ENCODE measurements around the gene SF1. TPM values are rescaled to one million over a fixed set of nuclear protein-coding genes. Genes with fewer than 3 reads are reported as not detected.
A peak's percentile ranks its signal among the peaks of the same experiment; 100 is the strongest.

SF1 gene
- total RNA-seq, 3 donors from 2014 or later (not counting 1 experiment from before 2014, with no cell fraction given), result 841 to 864 (median 845) TPM

- H3K27me3 ChIP-seq (ENCODE audit: control insufficient read depth, insufficient read depth, low read length), result no peaks in the 10 kb centered on the region
- H3K4me3 ChIP-seq (ENCODE audit: low read length), result no peak overlapping the region
- no peaks in the 10 kb centered on the region for H3K9me3 ChIP-seq (ENCODE audit: control insufficient read depth, insufficient read depth, low read length)
- intact Hi-C loops (cut with micrococcal nuclease), result no loop called here
- H3K36me3 ChIP-seq (ENCODE audit: control insufficient read depth, insufficient read depth, low read length), result peaks cover 10% of the 10 kb centered on the region
- peaks cover 61% of the 10 kb centered on the region for H3K4me1 ChIP-seq (ENCODE audit: control insufficient read depth, insufficient read depth, low read length)
- Mint-ChIP-seq H3K4me3 (no peak overlapping the region), H3K27me3 (ENCODE audit: low read depth in 2 of 2) (no peaks in the 10 kb centered on the region), H3K36me3 (no peaks in the 10 kb centered on the region), H3K4me1 (peaks cover 40 to 53% of the 10 kb centered on the region in 2 donors), H3K9me3 (no peaks in the 10 kb centered on the region), H3K27ac (peak overlapping the region; percentile 18 to 95)
- ATAC-seq, result no peak
- no peak overlapping the region for H3K27ac ChIP-seq (ENCODE audit: low read length)
- no peak for TF ChIP-seq CTCF (IDR thresholded peaks at IDR 0.05)
- DNase-seq, result no peak
- 98% methylated on average over 13 of the region's 15 CpGs for WGBS (ENCODE audit: insufficient coverage)
Observed at GRCh38 chr11:64758330-64759079, 19.8 kb downstream of the SF1 start.

GRCh38 chr11:64757549-64758329 lies 20.6 kb downstream of the SF1 start:
- Mint-ChIP-seq H3K4me3 (no peak overlapping the region), H3K27me3 (ENCODE audit: low read depth in 2 of 2) (no peaks in the 10 kb centered on the region), H3K9me3 (no peaks in the 10 kb centered on the region), H3K27ac (no peak overlapping the region), H3K4me1 (peaks cover 33 to 45% of the 10 kb centered on the region in 2 donors), H3K36me3 (no peaks in the 10 kb centered on the region)
- no peak for TF ChIP-seq CTCF (IDR thresholded peaks at IDR 0.05)
- DNase-seq (no peak), ATAC-seq (no peak)
- WGBS (ENCODE audit: insufficient coverage), result 96% methylated on average over 19 of the region's 19 CpGs
- Histone ChIP-seq H3K9me3 (ENCODE audit: control insufficient read depth, insufficient read depth, low read length) (no peaks in the 10 kb centered on the region), H3K27me3 (ENCODE audit: control insufficient read depth, insufficient read depth, low read length) (no peaks in the 10 kb centered on the region), H3K4me3 (ENCODE audit: low read length) (no peak overlapping the region), H3K4me1 (ENCODE audit: control insufficient read depth, insufficient read depth, low read length) (peaks cover 57% of the 10 kb centered on the region), H3K36me3 (ENCODE audit: control insufficient read depth, insufficient read depth, low read length) (peaks cover 13% of the 10 kb centered on the region), H3K27ac (ENCODE audit: low read length) (no peak overlapping the region)
- intact Hi-C loops (cut with micrococcal nuclease), result no loop called here

- H3K4me1 ChIP-seq (ENCODE audit: control insufficient read depth, insufficient read depth, low read length), result peaks cover 50% of the 10 kb centered on the region
- H3K36me3 Mint-ChIP-seq, result no peaks in the 10 kb centered on the region
Observed at GRCh38 chr11:64755681-64756361, 22.5 kb downstream of the SF1 start.

More at GRCh38 chr11:64755681-64756361, 22.5 kb downstream of the SF1 start:
- peaks cover 22 to 33% of the 10 kb centered on the region in 2 donors for H3K4me1 Mint-ChIP-seq
- 83% methylated on average over 12 of the region's 13 CpGs for WGBS (ENCODE audit: insufficient coverage)
- Histone ChIP-seq H3K27me3 (ENCODE audit: control insufficient read depth, insufficient read depth, low read length) (no peaks in the 10 kb centered on the region), H3K36me3 (ENCODE audit: control insufficient read depth, insufficient read depth, low read length) (peaks cover 24% of the 10 kb centered on the region), H3K4me3 (ENCODE audit: low read length) (no peak overlapping the region), H3K27ac (ENCODE audit: low read length) (no peak overlapping the region), H3K9me3 (ENCODE audit: control insufficient read depth, insufficient read depth, low read length) (no peaks in the 10 kb centered on the region)
- no peaks in the 10 kb centered on the region for H3K27me3 Mint-ChIP-seq (ENCODE audit: low read depth in 2 of 2)
- no peak for DNase-seq
- intact Hi-C loops (cut with micrococcal nuclease), result no loop called here
- no peak for TF ChIP-seq CTCF (IDR thresholded peaks at IDR 0.05)
- no peak overlapping the region for H3K4me3 Mint-ChIP-seq
- no peak for ATAC-seq
- H3K27ac Mint-ChIP-seq, result no peak overlapping the region
- no peaks in the 10 kb centered on the region for H3K9me3 Mint-ChIP-seq
